H1 (cell line): ENCODE results near the gene CCDC198. TPM values are rescaled to one million over a fixed set of nuclear protein-coding genes. Genes with fewer than 3 reads are reported as not detected.

Source experiments
- CHD7 ChIP-seq: fragments of 300-600 bp; sonication (generic); IDR thresholded peaks from 2 replicates; pipeline ENCODE4 v1.7.1; 2012; ENCODE audit warnings: low read length, moderate library complexity, mild to moderate bottlenecking, inconsistent platforms; ENCODE audit not compliant: insufficient replicate concordance
- polyA plus RNA-seq, 7 experiments: library from polyadenylated mRNA; depleted of rRNA in 3 of 7; stranded (reverse) in 5 of 7; unstranded in 2 of 7; fragments of >200 nt in 5 of 7; fragments of 200-250 nt in 2 of 7; gene quantifications; 1 replicate in 5 of 7; 2 replicates in 1 of 7; 4 replicates in 1 of 7; pipeline versions ENCODE4 v1.2.1 to v1.2.3, GENCODE V29; 2011 to 2013; ENCODE audit warnings: missing spikeins in 2 of 7, mixed read lengths in 2 of 7
- total RNA-seq: library from RNA; stranded (reverse); fragmentation: NEBNext Ultra II Directional; extraction: Animal tissue kit (Norgen Biotek cat#: 25700); gene quantifications from 2 replicates; pipeline ENCODE4 v1.2.1, GENCODE V29; 2021

CCDC198 gene
- total and polyA plus RNA-seq, 2 of the 8 experiments (the other 6 are each of a cell fraction or from before 2014, with no cell fraction given), result not detected

- TF ChIP-seq CHD7, result no peak
Observed at GRCh38 chr14:57498035-57498434, 4.4 kb upstream of the CCDC198 start (continued).
